ENCODE measurements around the gene IFNA14.
A peak's percentile ranks its signal among the peaks of the same experiment; 100 is the strongest.
"Not testable (repeated sequence)": the region's sequence is repeated elsewhere in the genome, so short reads cannot be mapped to it uniquely, and the experiment has no call there.

Gene IFNA14

DNA sequence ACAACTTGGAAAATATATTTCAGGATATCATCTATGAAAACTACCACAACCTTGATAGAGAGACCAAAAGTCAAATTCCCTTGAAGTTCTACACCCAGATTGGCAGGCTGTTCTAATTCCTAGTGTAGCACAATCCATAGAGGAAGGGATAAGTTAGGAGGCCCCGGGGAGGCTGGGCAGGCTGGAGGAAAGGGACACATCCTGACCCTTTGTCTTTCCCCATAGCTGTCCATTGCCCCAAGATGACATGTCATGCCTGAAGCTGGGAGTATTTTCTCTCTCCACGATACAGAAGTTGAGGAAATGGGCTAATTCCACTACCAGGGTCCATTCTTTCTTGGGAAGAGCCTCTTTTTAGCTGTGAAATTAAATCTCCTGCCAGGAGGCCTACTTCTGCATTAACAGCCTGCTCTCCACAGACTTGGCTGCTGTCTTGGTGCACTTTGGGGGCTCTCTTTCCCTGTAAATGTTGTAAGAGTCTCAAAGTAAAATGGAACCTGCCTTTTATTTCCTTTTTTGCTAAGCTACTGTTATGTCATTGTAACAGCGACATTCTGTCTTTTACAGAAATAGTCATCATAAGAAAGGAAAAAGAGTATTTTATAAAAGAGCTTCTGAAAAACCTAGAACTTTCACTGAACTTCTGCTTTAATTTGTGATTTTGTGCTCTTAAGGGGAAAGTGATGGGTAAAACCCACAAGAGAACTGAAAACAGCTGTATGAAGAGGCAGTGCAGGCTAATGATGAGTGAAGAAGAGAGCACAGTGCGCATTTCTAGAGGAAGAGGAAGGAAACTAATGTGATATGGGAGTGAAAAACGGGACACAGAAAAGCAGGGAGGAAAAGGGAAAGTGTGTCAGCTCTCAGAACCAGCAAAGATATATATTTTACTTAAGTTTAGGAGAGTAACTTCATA lies 26.1 kb downstream of the IFNA14 start:
- not testable (repeated sequence) for DNase-seq (ENCODE audit: low read depth in 2 of 2)

DNA sequence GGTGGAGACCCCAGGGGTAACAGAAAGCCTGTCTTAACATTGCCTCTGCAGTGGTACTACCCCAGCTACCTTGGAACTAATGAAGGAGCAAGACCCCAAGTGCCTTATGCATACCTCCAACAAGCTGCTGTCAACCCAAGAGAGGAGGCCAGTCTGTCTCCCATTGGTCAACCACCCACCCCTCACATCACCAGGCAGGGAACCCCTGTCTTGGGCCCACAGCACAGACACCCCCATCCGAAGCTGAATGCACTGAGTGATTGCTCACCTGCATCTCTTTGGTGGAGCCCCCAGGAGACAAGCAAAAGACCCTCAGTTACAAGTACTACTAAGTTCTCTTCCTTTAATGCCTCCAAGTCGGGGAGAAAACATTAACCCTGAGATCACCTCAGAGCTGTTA lies 27.6 kb downstream of the IFNA14 start:
- DNase-seq (ENCODE audit: low read depth in 2 of 2): not testable (repeated sequence)

GRCh38 chr9:21210782-21211181 lies 29.0 kb downstream of the IFNA14 start:
- DNase-seq (ENCODE audit: low read depth in 2 of 2): not testable (repeated sequence)

- no peak for DNase-seq (ENCODE audit: low read depth in 2 of 2)
Measured at GRCh38 chr9:21210311-21210710, 29.5 kb downstream of the IFNA14 start.

- DNase-seq (ENCODE audit: low read depth in 2 of 2): not testable (repeated sequence)
Measured at GRCh38 chr9:21207043-21207442, 32.8 kb downstream of the IFNA14 start, which contains the start of gene IFNA10. Gene IFNA10 (minus strand): TSS chr9:21207143. CDS start chr9:21207097, 46 bp downstream.

DNA sequence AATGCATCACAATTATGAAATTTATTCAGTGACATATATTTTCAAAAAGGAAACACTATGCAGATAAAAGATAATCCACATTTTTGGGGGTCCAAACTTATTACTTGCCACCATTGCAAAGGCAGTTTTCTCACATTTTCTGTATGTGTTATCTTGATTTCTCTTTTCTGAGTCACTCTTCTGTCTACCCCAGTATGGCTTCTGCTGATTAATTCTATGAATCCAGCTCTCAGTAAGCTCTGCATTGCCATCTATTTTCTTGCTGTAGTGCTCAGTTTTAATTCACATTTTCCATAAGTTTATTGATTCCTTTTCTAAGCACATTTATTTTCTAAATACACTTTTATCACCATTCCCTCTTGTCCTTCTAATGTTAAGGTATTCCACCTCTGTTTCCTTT lies 34.6 kb downstream of the IFNA14 start:
- no peak for DNase-seq (ENCODE audit: low read depth in 2 of 2)

DNA sequence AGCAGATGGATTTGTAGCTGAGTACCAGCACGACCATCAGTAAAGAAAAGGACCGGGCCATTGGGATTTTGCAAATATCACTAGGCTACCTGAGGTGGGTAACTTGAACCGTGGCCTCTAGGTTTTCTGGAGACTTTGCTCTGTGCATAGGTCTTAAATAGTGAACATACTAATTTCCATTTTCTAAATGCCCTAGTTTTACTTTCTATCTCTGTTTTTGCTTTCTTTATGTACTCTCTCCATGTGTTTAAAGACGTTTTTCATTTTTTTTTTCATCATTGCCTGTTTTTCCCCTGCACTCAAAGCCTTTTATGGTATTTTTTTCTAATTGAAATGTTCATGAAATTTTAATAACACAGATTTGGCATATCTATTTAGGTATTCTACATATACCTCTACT lies 37.7 kb downstream of the IFNA14 start, which contains the start of gene IFNA7:
TSS of gene IFNA7 (minus strand) at position 101 of the 400 bp plus-strand sequence. CDS start at position 61, 40 bp downstream.
- not testable (repeated sequence) for DNase-seq (ENCODE audit: low read depth in 2 of 2)

DNA sequence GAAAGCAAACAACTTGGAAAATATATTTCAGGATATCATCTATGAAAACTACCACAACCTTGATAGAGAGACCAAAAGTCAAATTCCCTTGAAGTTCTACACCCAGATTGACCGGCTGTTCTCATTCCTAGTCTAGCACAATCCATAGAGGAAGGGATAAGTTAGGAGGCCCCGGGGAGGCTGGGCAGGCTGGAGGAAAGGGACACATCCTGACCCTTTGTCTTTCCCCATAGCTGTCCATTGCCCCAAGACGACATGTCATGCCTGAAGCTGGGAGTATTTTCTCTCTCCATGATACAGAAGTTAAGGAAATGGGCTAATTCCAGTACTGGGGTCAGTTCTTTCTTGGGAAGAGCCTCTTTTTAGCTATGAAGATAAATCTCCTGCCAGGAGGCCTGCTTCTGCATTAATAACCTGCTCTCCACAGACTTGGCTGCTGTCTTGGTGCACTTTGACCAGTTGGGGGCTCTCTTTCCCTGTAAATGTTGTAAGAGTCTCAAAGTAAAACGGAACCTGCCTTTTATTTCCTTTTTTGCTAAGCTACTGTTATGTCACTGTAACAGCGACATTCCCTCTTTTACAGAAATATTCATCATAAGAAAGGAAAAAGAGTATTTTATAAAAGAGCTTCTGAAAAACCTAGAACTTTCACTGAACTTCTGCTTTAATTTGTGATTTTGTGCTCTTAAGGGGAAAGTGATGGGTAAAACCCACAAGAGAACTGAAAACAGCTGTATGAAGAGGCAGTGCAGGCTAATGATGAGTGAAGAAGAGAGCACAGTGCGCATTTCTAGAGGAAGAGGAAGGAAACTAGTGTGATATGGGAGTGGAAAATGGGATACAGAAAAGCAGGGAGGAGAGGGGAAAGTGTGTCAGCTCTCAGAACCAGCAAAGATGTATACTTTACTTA lies 44.7 kb downstream of the IFNA14 start:
- peak in 1 of 2 donors; percentile 20 for DNase-seq (ENCODE audit: low read depth in 2 of 2)

Measured in stimulated activated CD4-positive, alpha-beta T cell treated with anti-CD3 and anti-CD28 coated beads, Interleukin-15, amount 100 ng/mL, for 48 hours (primary cell).